ENCODE measurements around the gene SPATA6L. TPM values are rescaled to one million over a fixed set of nuclear protein-coding genes. Genes with fewer than 3 reads are reported as not detected.

The SPATA6L gene
- total RNA-seq, 1 donor from 2014 or later = 1.2 TPM

DNA sequence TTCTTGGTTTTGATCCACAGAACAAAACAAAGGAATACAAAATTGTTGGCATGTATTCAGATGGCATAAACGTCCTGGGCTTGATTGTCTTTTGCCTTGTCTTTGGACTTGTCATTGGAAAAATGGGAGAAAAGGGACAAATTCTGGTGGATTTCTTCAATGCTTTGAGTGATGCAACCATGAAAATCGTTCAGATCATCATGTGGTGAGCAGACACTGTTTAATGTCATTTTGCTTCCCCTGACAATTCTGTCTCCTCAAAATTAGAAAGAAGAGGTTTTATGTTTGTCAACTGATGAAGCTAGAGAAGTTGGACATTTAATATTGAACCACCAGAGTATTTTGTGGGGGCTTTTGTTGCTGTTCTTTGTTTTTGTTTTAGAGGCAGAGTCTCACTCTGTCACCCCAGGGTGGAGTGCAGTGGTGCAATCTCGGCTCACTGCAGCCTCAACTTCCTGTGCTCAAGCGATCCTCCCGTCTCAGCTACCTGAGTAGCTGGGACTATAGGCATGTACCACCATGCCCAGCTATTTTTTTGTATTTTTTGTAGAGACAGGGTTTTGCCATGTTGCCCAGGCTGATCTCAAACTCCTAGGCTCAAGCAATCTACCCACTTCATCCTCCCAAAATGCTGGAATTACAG is 94.0 kb downstream of the SPATA6L start:
- Mint-ChIP-seq H3K27ac (ENCODE audit: unreplicated experiment) (no peak overlapping the region), H3K27me3 (ENCODE audit: unreplicated experiment) (no peaks in the 10 kb centered on the region), H3K4me3 (ENCODE audit: unreplicated experiment) (no peak overlapping the region), H3K9me3 (ENCODE audit: unreplicated experiment) (no peaks in the 10 kb centered on the region), H3K4me1 (ENCODE audit: unreplicated experiment) (no peaks in the 10 kb centered on the region), H3K36me3 (ENCODE audit: unreplicated experiment) (peaks cover 16% of the 10 kb centered on the region)
- TF ChIP-seq, protein P1, sequence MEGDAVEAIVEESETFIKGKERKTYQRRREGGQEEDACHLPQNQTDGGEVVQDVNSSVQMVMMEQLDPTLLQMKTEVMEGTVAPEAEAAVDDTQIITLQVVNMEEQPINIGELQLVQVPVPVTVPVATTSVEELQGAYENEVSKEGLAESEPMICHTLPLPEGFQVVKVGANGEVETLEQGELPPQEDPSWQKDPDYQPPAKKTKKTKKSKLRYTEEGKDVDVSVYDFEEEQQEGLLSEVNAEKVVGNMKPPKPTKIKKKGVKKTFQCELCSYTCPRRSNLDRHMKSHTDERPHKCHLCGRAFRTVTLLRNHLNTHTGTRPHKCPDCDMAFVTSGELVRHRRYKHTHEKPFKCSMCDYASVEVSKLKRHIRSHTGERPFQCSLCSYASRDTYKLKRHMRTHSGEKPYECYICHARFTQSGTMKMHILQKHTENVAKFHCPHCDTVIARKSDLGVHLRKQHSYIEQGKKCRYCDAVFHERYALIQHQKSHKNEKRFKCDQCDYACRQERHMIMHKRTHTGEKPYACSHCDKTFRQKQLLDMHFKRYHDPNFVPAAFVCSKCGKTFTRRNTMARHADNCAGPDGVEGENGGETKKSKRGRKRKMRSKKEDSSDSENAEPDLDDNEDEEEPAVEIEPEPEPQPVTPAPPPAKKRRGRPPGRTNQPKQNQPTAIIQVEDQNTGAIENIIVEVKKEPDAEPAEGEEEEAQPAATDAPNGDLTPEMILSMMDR (IDR thresholded peaks at IDR 0.05) = no peak
- DNase-seq (ENCODE audit: extremely low spot score, unreplicated experiment) = no peak

DNA sequence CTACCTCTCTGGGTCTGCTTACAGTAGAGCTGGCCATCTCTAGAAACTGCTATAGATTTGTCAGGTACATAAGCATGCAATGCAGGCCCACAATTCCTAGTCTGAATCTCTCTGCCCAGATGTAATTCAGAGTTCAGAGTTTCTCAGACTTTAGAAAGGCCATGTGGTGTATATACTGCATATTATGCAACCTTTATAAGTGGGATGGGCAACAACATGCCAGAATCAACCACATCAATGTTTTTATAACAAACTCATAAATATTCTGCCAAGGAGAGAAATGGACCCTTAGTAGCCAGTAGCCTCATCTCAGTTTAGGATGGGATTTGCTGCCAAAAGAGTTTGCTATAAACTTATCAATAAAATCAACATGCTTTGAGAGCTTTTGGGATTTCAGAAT is 97.2 kb downstream of the SPATA6L start:
- Mint-ChIP-seq H3K27me3 (ENCODE audit: unreplicated experiment) (no peaks in the 10 kb centered on the region), H3K27ac (ENCODE audit: unreplicated experiment) (no peak overlapping the region), H3K4me3 (ENCODE audit: unreplicated experiment) (no peak overlapping the region), H3K36me3 (ENCODE audit: unreplicated experiment) (peaks cover 12% of the 10 kb centered on the region), H3K4me1 (ENCODE audit: unreplicated experiment) (no peaks in the 10 kb centered on the region), H3K9me3 (ENCODE audit: unreplicated experiment) (no peaks in the 10 kb centered on the region)
- no peak for DNase-seq (ENCODE audit: extremely low spot score, unreplicated experiment)
- TF ChIP-seq, protein P1 (IDR thresholded peaks at IDR 0.05) = no peak

DNA sequence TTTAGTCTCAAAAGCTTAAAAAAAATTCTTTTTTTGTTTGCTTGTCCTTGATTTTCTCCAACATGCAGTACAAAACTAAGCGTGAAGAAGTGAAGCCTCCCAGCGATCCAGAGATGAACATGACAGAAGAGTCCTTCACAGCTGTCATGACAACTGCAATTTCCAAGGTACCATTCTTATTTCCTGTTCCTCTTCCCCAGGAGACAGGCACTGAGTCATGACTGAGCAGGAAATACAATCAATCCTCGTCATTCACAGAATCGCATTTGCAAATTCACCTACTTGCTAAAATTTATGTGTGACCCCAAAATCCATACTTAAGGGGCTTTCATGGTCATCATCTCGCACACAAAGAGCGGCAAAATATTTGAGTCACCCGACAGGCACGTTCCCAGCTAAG is 98.7 kb downstream of the SPATA6L start:
- no peak overlapping the region for H3K4me3 Mint-ChIP-seq (ENCODE audit: unreplicated experiment)
- H3K4me1 Mint-ChIP-seq (ENCODE audit: unreplicated experiment) = no peaks in the 10 kb centered on the region
- H3K27me3 Mint-ChIP-seq (ENCODE audit: unreplicated experiment) = no peaks in the 10 kb centered on the region
- DNase-seq (ENCODE audit: extremely low spot score, unreplicated experiment) = no peak
- peaks cover 18% of the 10 kb centered on the region for H3K36me3 Mint-ChIP-seq (ENCODE audit: unreplicated experiment)
- TF ChIP-seq, protein P1 (IDR thresholded peaks at IDR 0.05) = no peak
- no peaks in the 10 kb centered on the region for H3K9me3 Mint-ChIP-seq (ENCODE audit: unreplicated experiment)
- H3K27ac Mint-ChIP-seq (ENCODE audit: unreplicated experiment) = no peak overlapping the region

DNA sequence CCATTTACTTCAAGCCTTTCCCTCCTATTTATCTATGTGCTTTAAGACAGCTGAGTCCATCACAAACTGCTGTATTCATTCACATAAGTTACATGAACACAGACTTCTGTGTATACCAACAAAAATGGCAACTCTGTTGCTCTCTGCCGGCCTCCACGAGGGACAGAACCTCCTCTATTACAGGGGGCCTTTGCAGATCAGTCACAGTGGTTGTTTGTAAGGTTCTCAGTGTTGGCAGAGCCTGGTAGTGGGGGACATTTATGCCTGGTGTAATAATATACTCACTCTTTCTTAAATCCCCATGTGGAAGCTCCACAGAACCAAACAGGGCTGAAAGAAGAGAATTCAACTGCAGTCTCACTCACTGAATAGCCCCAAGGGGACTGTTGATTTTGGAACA is 99.5 kb downstream of the SPATA6L start:
- H3K4me3 Mint-ChIP-seq (ENCODE audit: unreplicated experiment) = no peak overlapping the region
- H3K36me3 Mint-ChIP-seq (ENCODE audit: unreplicated experiment) = peaks cover 15% of the 10 kb centered on the region
- H3K9me3 Mint-ChIP-seq (ENCODE audit: unreplicated experiment) = no peaks in the 10 kb centered on the region
- no peak overlapping the region for H3K27ac Mint-ChIP-seq (ENCODE audit: unreplicated experiment)
- H3K27me3 Mint-ChIP-seq (ENCODE audit: unreplicated experiment) = no peaks in the 10 kb centered on the region
- DNase-seq (ENCODE audit: extremely low spot score, unreplicated experiment) = no peak
- TF ChIP-seq, protein P1 (IDR thresholded peaks at IDR 0.05) = no peak
- no peaks in the 10 kb centered on the region for H3K4me1 Mint-ChIP-seq (ENCODE audit: unreplicated experiment)

DNA sequence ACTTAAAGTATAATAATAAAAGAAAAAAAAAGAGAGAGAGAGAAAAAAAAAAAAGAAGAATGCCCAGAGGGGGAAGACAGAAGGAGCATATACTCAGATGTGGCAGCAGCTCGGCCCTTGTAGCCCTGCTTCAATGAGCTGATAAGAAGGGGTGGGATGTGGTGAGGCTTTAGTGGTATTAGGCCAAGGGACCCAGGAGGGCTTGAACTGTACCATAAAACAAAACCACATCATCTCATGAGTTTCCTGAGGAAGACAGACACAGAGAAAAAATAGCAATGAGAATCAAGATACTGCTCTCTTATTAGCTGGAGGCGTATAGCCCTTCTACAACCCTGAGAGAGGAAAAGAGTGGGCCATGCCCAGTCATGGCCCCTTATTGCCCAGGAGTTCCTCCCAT is 103.2 kb downstream of the SPATA6L start:
- TF ChIP-seq, protein P1 (IDR thresholded peaks at IDR 0.05) = no peak
- H3K27ac Mint-ChIP-seq (ENCODE audit: unreplicated experiment) = no peak overlapping the region
- H3K9me3 Mint-ChIP-seq (ENCODE audit: unreplicated experiment) = no peaks in the 10 kb centered on the region
- no peak for DNase-seq (ENCODE audit: extremely low spot score, unreplicated experiment)
- H3K36me3 Mint-ChIP-seq (ENCODE audit: unreplicated experiment) = peaks cover 14% of the 10 kb centered on the region
- no peaks in the 10 kb centered on the region for H3K4me1 Mint-ChIP-seq (ENCODE audit: unreplicated experiment)
- H3K4me3 Mint-ChIP-seq (ENCODE audit: unreplicated experiment) = no peak overlapping the region
- H3K27me3 Mint-ChIP-seq (ENCODE audit: unreplicated experiment) = no peaks in the 10 kb centered on the region
